HEK293 (cell line): Measurements from ENCODE around the gene EXO5.

ENCODE experiments used
- ATF2 ChIP-seq: fragments of 450-650 bp; formaldehyde crosslinking; IDR thresholded peaks from 2 replicates; pipeline ENCODE4 v1.5.1; 2016; ENCODE audit warnings: missing biosample characterization, missing genetic modification characterization, low read depth
- GLI4 ChIP-seq: fragments of 450-650 bp; formaldehyde crosslinking; IDR thresholded peaks from 2 replicates; pipeline ENCODE4 v1.5.1; 2016; ENCODE audit warnings: missing biosample characterization, missing genetic modification characterization
- IKZF3 ChIP-seq: fragments of 450-650 bp; IDR thresholded peaks from 2 replicates; pipeline ENCODE4 v1.5.0; 2018; ENCODE audit warnings: missing biosample characterization, mild to moderate bottlenecking, missing genetic modification characterization, moderate library complexity
- KLF16 ChIP-seq: fragments of 450-650 bp; formaldehyde crosslinking; IDR thresholded peaks from 2 replicates; pipeline ENCODE4 v1.5.1; 2017; ENCODE audit warnings: missing biosample characterization, missing genetic modification characterization
- MYNN ChIP-seq: fragments of 450-650 bp; formaldehyde crosslinking; IDR thresholded peaks from 2 replicates; pipeline ENCODE4 v1.5.1; 2016; ENCODE audit warnings: missing biosample characterization, missing genetic modification characterization, borderline replicate concordance
- PRDM10 ChIP-seq: fragments of 450-650 bp; formaldehyde crosslinking; IDR thresholded peaks from 2 replicates; pipeline ENCODE4 v1.5.1; 2016; ENCODE audit warnings: missing biosample characterization, missing genetic modification characterization
- RBAK ChIP-seq: fragments of 450-650 bp; formaldehyde crosslinking; IDR thresholded peaks from 2 replicates; pipeline ENCODE4 v1.5.1; 2016; ENCODE audit warnings: missing biosample characterization, missing genetic modification characterization
- SALL2 ChIP-seq: fragments of 450-650 bp; formaldehyde crosslinking; IDR thresholded peaks from 2 replicates; pipeline ENCODE4 v1.5.0; 2017; ENCODE audit warnings: missing biosample characterization, mild to moderate bottlenecking, missing genetic modification characterization, borderline replicate concordance
- SCRT2 ChIP-seq: fragments of 450-650 bp; formaldehyde crosslinking; IDR thresholded peaks from 2 replicates; pipeline ENCODE4 v1.5.1; 2016; ENCODE audit warnings: missing biosample characterization, missing genetic modification characterization
- SETDB1 ChIP-seq: IDR thresholded peaks from one replicate; pipeline ENCODE4 v1.6.1; 2017; ENCODE audit warnings: mild to moderate bottlenecking, low read length, moderate library complexity, mixed read lengths; ENCODE audit not compliant: insufficient read length
- ZBTB21 ChIP-seq: fragments of 450-650 bp; formaldehyde crosslinking; IDR thresholded peaks from 2 replicates; pipeline ENCODE4 v1.5.1; 2017; ENCODE audit warnings: missing biosample characterization, missing genetic modification characterization
- ZFP41 ChIP-seq: fragments of 450-650 bp; formaldehyde crosslinking; IDR thresholded peaks from 2 replicates; pipeline ENCODE4 v1.5.1; 2016; ENCODE audit warnings: missing biosample characterization, missing genetic modification characterization, borderline replicate concordance
- ZIC2 ChIP-seq: fragments of 450-650 bp; formaldehyde crosslinking; IDR thresholded peaks from 2 replicates; pipeline ENCODE4 v1.5.1; 2016; ENCODE audit warnings: missing biosample characterization, missing genetic modification characterization
- ZNF10 ChIP-seq: fragments of 450-650 bp; formaldehyde crosslinking; IDR thresholded peaks from 2 replicates; pipeline ENCODE4 v1.5.1; 2017; ENCODE audit warnings: missing biosample characterization, missing genetic modification characterization
- ZNF112 ChIP-seq: fragments of 450-650 bp; formaldehyde crosslinking; IDR thresholded peaks from 2 replicates; pipeline ENCODE4 v1.5.0; 2017; ENCODE audit warnings: missing biosample characterization, missing genetic modification characterization
- ZNF155 ChIP-seq: fragments of 450-650 bp; formaldehyde crosslinking; IDR thresholded peaks from 2 replicates; pipeline ENCODE4 v1.5.1; 2016; ENCODE audit warnings: missing biosample characterization, missing genetic modification characterization
- ZNF202 ChIP-seq: fragments of 450-650 bp; formaldehyde crosslinking; IDR thresholded peaks from 2 replicates; pipeline ENCODE4 v1.5.1; 2016; ENCODE audit warnings: missing biosample characterization, missing genetic modification characterization, borderline replicate concordance
- ZNF274 ChIP-seq, 2 experiments: fragments of 200-500 bp in 1 of 2; fragments of 450-650 bp in 1 of 2; sonication (Bioruptor generic) in 1 of 2; formaldehyde crosslinking in 1 of 2; IDR thresholded peaks; 2 replicates each; pipeline versions ENCODE4 v1.5.1 to v1.6.1; 2014 to 2016; ENCODE audit warnings: borderline replicate concordance in 1 of 2, inconsistent platforms in 1 of 2, low read length in 1 of 2, missing biosample characterization in 1 of 2, missing genetic modification characterization in 1 of 2
- ZNF324 ChIP-seq: fragments of 450-650 bp; formaldehyde crosslinking; IDR thresholded peaks from 2 replicates; pipeline ENCODE4 v1.5.1; 2016; ENCODE audit warnings: missing biosample characterization, missing genetic modification characterization
- ZNF398 ChIP-seq: fragments of 450-650 bp; formaldehyde crosslinking; IDR thresholded peaks from 2 replicates; pipeline ENCODE4 v1.5.1; 2017; ENCODE audit warnings: missing biosample characterization, missing genetic modification characterization
- ZNF501 ChIP-seq: fragments of 450-650 bp; formaldehyde crosslinking; IDR thresholded peaks from 2 replicates; pipeline ENCODE4 v1.5.1; 2016; ENCODE audit warnings: missing biosample characterization, missing genetic modification characterization
- ZNF510 ChIP-seq: fragments of 450-650 bp; formaldehyde crosslinking; IDR thresholded peaks from 2 replicates; pipeline ENCODE4 v1.5.1; 2018; ENCODE audit warnings: mild to moderate bottlenecking, missing genetic modification characterization, missing biosample characterization; ENCODE audit not compliant: insufficient replicate concordance
- ZNF529 ChIP-seq: fragments of 450-650 bp; formaldehyde crosslinking; IDR thresholded peaks from 2 replicates; pipeline ENCODE4 v1.5.1; 2017; ENCODE audit warnings: missing genetic modification characterization, missing biosample characterization; ENCODE audit not compliant: insufficient replicate concordance
- ZNF561 ChIP-seq: fragments of 450-650 bp; IDR thresholded peaks from 2 replicates; pipeline ENCODE4 v1.5.1; 2018; ENCODE audit warnings: missing biosample characterization, missing genetic modification characterization, borderline replicate concordance
- ZNF639 ChIP-seq: fragments of 450-650 bp; formaldehyde crosslinking; IDR thresholded peaks from 2 replicates; pipeline ENCODE4 v1.5.1; 2016; ENCODE audit warnings: missing biosample characterization, missing genetic modification characterization
- ZNF658 ChIP-seq: fragments of 450-650 bp; formaldehyde crosslinking; IDR thresholded peaks from 2 replicates; pipeline ENCODE4; 2016; ENCODE audit warnings: missing biosample characterization, missing genetic modification characterization
- ZNF660 ChIP-seq: fragments of 450-650 bp; IDR thresholded peaks from 2 replicates; pipeline ENCODE4 v1.5.1; 2018; ENCODE audit warnings: missing biosample characterization, mild to moderate bottlenecking, missing genetic modification characterization
- ZNF707 ChIP-seq: fragments of 450-650 bp; formaldehyde crosslinking; IDR thresholded peaks from 2 replicates; pipeline ENCODE4 v1.5.1; 2016; ENCODE audit warnings: missing biosample characterization, missing genetic modification characterization
- ZNF747 ChIP-seq: fragments of 450-650 bp; formaldehyde crosslinking; IDR thresholded peaks from 2 replicates; pipeline ENCODE4 v1.5.1; 2016; ENCODE audit warnings: missing biosample characterization, missing genetic modification characterization
- ZNF785 ChIP-seq: fragments of 450-650 bp; formaldehyde crosslinking; IDR thresholded peaks from 2 replicates; pipeline ENCODE4 v1.5.1; 2016; ENCODE audit warnings: missing biosample characterization, missing genetic modification characterization
- ZNF792 ChIP-seq: fragments of 450-650 bp; formaldehyde crosslinking; IDR thresholded peaks from 2 replicates; pipeline ENCODE4 v1.5.1; 2016; ENCODE audit warnings: missing biosample characterization, missing genetic modification characterization
- ZNF837 ChIP-seq: fragments of 450-650 bp; formaldehyde crosslinking; IDR thresholded peaks from 2 replicates; pipeline ENCODE4 v1.5.1; 2016; ENCODE audit warnings: missing biosample characterization, missing genetic modification characterization
- ZSCAN30 ChIP-seq: fragments of 450-650 bp; IDR thresholded peaks from 2 replicates; pipeline ENCODE4 v1.5.1; 2018; ENCODE audit warnings: missing biosample characterization, mild to moderate bottlenecking, missing genetic modification characterization, moderate library complexity

The EXO5 gene

GRCh38 chr1:40476924-40477677, 31.5 kb upstream of the EXO5 start, which contains the start of gene ZFP69 (continued):
- TF ChIP-seq MYNN (tag by site-specific recombination), result no peak
- peak; percentile 49 for TF ChIP-seq ZIC2 (tag by site-specific recombination)
- TF ChIP-seq ZNF639 (tag by site-specific recombination), result no peak
- TF ChIP-seq ZNF529 (tag by site-specific recombination), result no peak
- TF ChIP-seq ZNF510, result no peak
- no peak for TF ChIP-seq ZNF202
- no peak for TF ChIP-seq ZNF155 (tag by site-specific recombination)
- TF ChIP-seq ZNF792 (tag by site-specific recombination), result no peak
- TF ChIP-seq SALL2 (tag by site-specific recombination), result no peak
- no peak for TF ChIP-seq GLI4 (tag by site-specific recombination)
- peak; percentile 88 for TF ChIP-seq ZNF561 (tag by site-specific recombination)
- TF ChIP-seq ZNF837 (tag by site-specific recombination), result no peak
- 0 out of 2 replicates have a peak, but pooled peaks have one; percentile 39 for TF ChIP-seq PRDM10 (tag by site-specific recombination)
- no peak for TF ChIP-seq SCRT2 (tag by site-specific recombination)
- TF ChIP-seq ZNF707, result no peak
- peak; percentile 22; the same call in 1 of the 2 replicates for TF ChIP-seq ZNF324 (tag by site-specific recombination)
- no peak for TF ChIP-seq ZNF274 (IDR thresholded peaks at IDR 0.05; ENCODE audit: low read length)
- TF ChIP-seq ZNF274 (tag by site-specific recombination; IDR thresholded peaks at IDR 0.05; ENCODE audit: borderline replicate concordance), result no peak
- TF ChIP-seq ZNF660 (tag by site-specific recombination), result peak; percentile 77; the same call in 1 of the 2 replicates
- TF ChIP-seq ZNF658 (tag by site-specific recombination), result no peak
- no peak for TF ChIP-seq ZFP41 (tag by site-specific recombination)
- no peak for TF ChIP-seq ZBTB21
- no peak for TF ChIP-seq ZNF10 (tag by site-specific recombination)
- no peak for TF ChIP-seq ATF2
- peak; percentile 76; the same call in 1 of the 2 replicates for TF ChIP-seq ZNF501 (tag by site-specific recombination)
- peak; percentile 22 for TF ChIP-seq SETDB1
- TF ChIP-seq IKZF3 (tag by site-specific recombination), result peak; percentile 75
- TF ChIP-seq ZNF398 (tag by site-specific recombination), result no peak
- no peak for TF ChIP-seq ZNF747
- TF ChIP-seq ZSCAN30 (tag by site-specific recombination), result no peak
- TF ChIP-seq ZNF785, result no peak
- no peak for TF ChIP-seq KLF16
- TF ChIP-seq ZNF112 (tag by site-specific recombination), result no peak
- no peak for TF ChIP-seq RBAK (tag by site-specific recombination)
